Measurements from ENCODE around the gene DNAAF3.

Gene DNAAF3

GRCh38 chr19:55188625-55189024, 22.2 kb upstream of the DNAAF3 start:
- no peak for TF ChIP-seq CTCF (IDR thresholded peaks at IDR 0.05; ENCODE audit: borderline replicate concordance, insufficient read depth, low read depth, low read length)
- no peak overlapping the region for H3K4me3 ChIP-seq (ENCODE audit: low read depth, low read length)

- no peak for TF ChIP-seq CTCF (IDR thresholded peaks at IDR 0.05; ENCODE audit: borderline replicate concordance, insufficient read depth, low read depth, low read length)
- H3K4me3 ChIP-seq (ENCODE audit: low read depth, low read length): no peak overlapping the region
Measured at GRCh38 chr19:55186080-55186479, 19.7 kb upstream of the DNAAF3 start.

GRCh38 chr19:55181740-55182139, 15.3 kb upstream of the DNAAF3 start:
- no peak for TF ChIP-seq CTCF (IDR thresholded peaks at IDR 0.05; ENCODE audit: borderline replicate concordance, insufficient read depth, low read depth, low read length)
- no peak overlapping the region for H3K4me3 ChIP-seq (ENCODE audit: low read depth, low read length)

- no peak for TF ChIP-seq CTCF (IDR thresholded peaks at IDR 0.05; ENCODE audit: borderline replicate concordance, insufficient read depth, low read depth, low read length)
- no peak within 1 kb of the TSS for H3K4me3 ChIP-seq (ENCODE audit: low read depth, low read length)
Measured at GRCh38 chr19:55179606-55180484, 13.4 kb upstream of the DNAAF3 start, which contains the start of gene SYT5. Gene SYT5 (minus strand): TSS chr19:55180289. CDS start chr19:55179041, 1,248 bp downstream.

GRCh38 chr19:55178781-55179599, 12.6 kb upstream of the DNAAF3 start:
- H3K4me3 ChIP-seq (ENCODE audit: low read depth, low read length): no peak overlapping the region
- no peak for TF ChIP-seq CTCF (IDR thresholded peaks at IDR 0.05; ENCODE audit: borderline replicate concordance, insufficient read depth, low read depth, low read length)

- H3K4me3 ChIP-seq (ENCODE audit: low read depth, low read length): no peak overlapping the region
- TF ChIP-seq CTCF (IDR thresholded peaks at IDR 0.05; ENCODE audit: borderline replicate concordance, insufficient read depth, low read depth, low read length): no peak
Measured at GRCh38 chr19:55176076-55176475, 9.7 kb upstream of the DNAAF3 start.
